Measurements from ENCODE around the gene FREM2. TPM values are rescaled to one million over a fixed set of nuclear protein-coding genes. Genes with fewer than 3 reads are reported as not detected.

Gene FREM2
- total RNA-seq, 4 donors from 2014 or later, result 10.8 to 18.0 (median 12.7) TPM

- Histone ChIP-seq H3K9me3 (no peaks in the 10 kb centered on the region), H3K36me3 (peaks cover 0 to 27% (median 0%) of the 10 kb centered on the region in 3 donors), H3K27ac (peak overlapping the region in 2 of 4 donors; percentile 42 to 71), H3K27me3 (peaks cover 0 to 15% of the 10 kb centered on the region in 2 donors), H3K4me3 (peak overlapping the region; percentile 40 to 59 (median 44)), H3K4me1 (peaks cover 0 to 26% (median 0%) of the 10 kb centered on the region in 4 donors)
- no peak for TF ChIP-seq EP300 (IDR thresholded peaks at IDR 0.05)
- TF ChIP-seq CTCF (IDR thresholded peaks at IDR 0.05), result no peak
- no peak for TF ChIP-seq POLR2A (IDR thresholded peaks at IDR 0.05)
- DNase-seq (ENCODE audit: low spot score in 2 of 2), result no peak
- WGBS, 2 donors, result 2 to 9% methylated on average over 21 to 37 of the region's 80 CpGs
Measured at GRCh38 chr13:38687246-38688229, 661 bp downstream of the FREM2 start.

DNA sequence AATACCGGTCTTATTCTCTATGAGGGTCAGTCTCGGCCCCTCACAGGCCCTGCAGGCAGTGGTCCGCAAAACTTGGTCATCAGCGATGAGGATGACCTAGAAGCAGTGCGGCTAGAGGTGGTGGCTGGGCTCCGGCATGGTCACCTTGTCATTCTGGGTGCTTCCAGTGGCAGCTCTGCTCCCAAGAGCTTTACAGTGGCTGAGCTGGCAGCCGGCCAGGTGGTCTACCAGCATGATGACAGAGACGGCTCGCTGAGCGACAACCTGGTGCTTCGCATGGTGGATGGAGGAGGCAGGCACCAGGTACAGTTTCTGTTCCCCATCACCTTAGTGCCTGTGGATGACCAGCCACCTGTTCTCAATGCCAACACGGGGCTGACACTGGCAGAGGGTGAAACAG, 1.8 kb downstream of the FREM2 start:
- peaks cover 0 to 15% of the 10 kb centered on the region in 2 donors for H3K27me3 ChIP-seq
- WGBS, 2 donors, result 93 to 98% methylated on average over 10 to 12 of the region's 12 CpGs
- H3K27ac ChIP-seq, result no peak overlapping the region
- peaks cover 0 to 26% (median 0%) of the 10 kb centered on the region in 4 donors for H3K4me1 ChIP-seq
- no peak for TF ChIP-seq POLR2A (IDR thresholded peaks at IDR 0.05)
- no peak for TF ChIP-seq CTCF (IDR thresholded peaks at IDR 0.05)
- TF ChIP-seq EP300 (IDR thresholded peaks at IDR 0.05), result no peak
- H3K4me3 ChIP-seq, result no peak overlapping the region
- peaks cover 0 to 27% (median 0%) of the 10 kb centered on the region in 3 donors for H3K36me3 ChIP-seq
- H3K9me3 ChIP-seq, result no peaks in the 10 kb centered on the region
- no peak for DNase-seq (ENCODE audit: low spot score in 2 of 2)

- H3K27ac ChIP-seq, result no peak overlapping the region
- 95 to 100% methylated on average over 2 of the region's 2 CpGs for WGBS, 2 donors
- peaks cover 0 to 15% of the 10 kb centered on the region in 2 donors for H3K27me3 ChIP-seq
- H3K36me3 ChIP-seq, result peaks cover 0 to 27% (median 0%) of the 10 kb centered on the region in 3 donors
- TF ChIP-seq EP300 (IDR thresholded peaks at IDR 0.05), result no peak
- TF ChIP-seq CTCF (IDR thresholded peaks at IDR 0.05), result no peak
- peaks cover 0 to 26% (median 0%) of the 10 kb centered on the region in 4 donors for H3K4me1 ChIP-seq
- no peaks in the 10 kb centered on the region for H3K9me3 ChIP-seq
- DNase-seq (ENCODE audit: low spot score in 2 of 2), result no peak
- no peak overlapping the region for H3K4me3 ChIP-seq
Measured at GRCh38 chr13:38690231-38690630, 3.4 kb downstream of the FREM2 start.

- no peak overlapping the region for H3K27ac ChIP-seq
- no peak for TF ChIP-seq CTCF (IDR thresholded peaks at IDR 0.05)
- no peak for TF ChIP-seq POLR2A (IDR thresholded peaks at IDR 0.05)
- no peak for TF ChIP-seq EP300 (IDR thresholded peaks at IDR 0.05)
- H3K36me3 ChIP-seq, result peaks cover 0 to 27% (median 0%) of the 10 kb centered on the region in 3 donors
- H3K4me1 ChIP-seq, result peaks cover 0 to 1% (median 0%) of the 10 kb centered on the region in 4 donors
- DNase-seq (ENCODE audit: low spot score in 2 of 2), result no peak
- H3K4me3 ChIP-seq, result no peak overlapping the region
- no peaks in the 10 kb centered on the region for H3K9me3 ChIP-seq
- WGBS, 2 donors, result 61 to 78% methylated on average over 2 of the region's 2 CpGs
- no peaks in the 10 kb centered on the region for H3K27me3 ChIP-seq
Measured at GRCh38 chr13:38693168-38693567, 6.3 kb downstream of the FREM2 start.

DNA sequence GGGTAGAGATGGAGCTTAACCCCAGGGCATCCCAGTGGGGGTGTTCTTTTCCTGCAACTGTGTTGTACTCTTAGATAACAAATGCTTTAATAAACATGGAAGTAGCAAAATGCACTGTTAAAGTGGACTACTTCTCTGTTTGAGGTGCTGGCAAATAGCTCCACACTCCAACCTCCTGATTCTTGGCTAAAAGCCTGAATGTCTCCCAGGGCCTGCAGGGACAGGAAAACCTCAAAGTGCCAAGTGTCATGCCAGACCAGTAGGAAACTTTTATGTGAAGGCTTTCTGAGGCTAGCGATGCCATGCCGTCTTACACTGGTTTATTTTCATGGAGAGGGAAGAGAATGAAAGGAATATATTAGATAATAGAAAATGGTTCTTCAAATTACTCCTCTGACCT, 6.8 kb downstream of the FREM2 start:
- no peak overlapping the region for H3K27ac ChIP-seq
- 44 to 64% methylated on average over 2 of the region's 2 CpGs for WGBS, 2 donors
- H3K4me3 ChIP-seq, result no peak overlapping the region
- H3K36me3 ChIP-seq, result peaks cover 0 to 27% (median 0%) of the 10 kb centered on the region in 3 donors
- no peaks in the 10 kb centered on the region for H3K27me3 ChIP-seq
- no peak for DNase-seq (ENCODE audit: low spot score in 2 of 2)
- H3K4me1 ChIP-seq, result no peaks in the 10 kb centered on the region
- H3K9me3 ChIP-seq, result no peaks in the 10 kb centered on the region
- TF ChIP-seq POLR2A (IDR thresholded peaks at IDR 0.05), result no peak
- no peak for TF ChIP-seq CTCF (IDR thresholded peaks at IDR 0.05)
- TF ChIP-seq EP300 (IDR thresholded peaks at IDR 0.05), result no peak
